PC-9 (cell line): Measurements from ENCODE around the gene WDR59. TPM values are rescaled to one million over a fixed set of nuclear protein-coding genes. Genes with fewer than 3 reads are reported as not detected.

Source experiments
- BruUV-seq: library from RNA; stranded (reverse); fragments of 400-500 nt; replicated peaks from 2 replicates; lab custom pipeline; 2021; lab: Mats Ljungman, UMichigan
- CTCF ChIA-PET: fragments of 300-600 bp; sonication (Branson Sonifier 250); formaldehyde crosslinking; loops from one replicate; lab custom pipeline; 2022; ENCODE audit warnings: antibody characterized with exemption; lab: Charles Lee
- POLR2A ChIA-PET: fragments of 300-600 bp; sonication (Branson Sonifier 250); formaldehyde crosslinking; loops from one replicate; lab custom pipeline; 2022; ENCODE audit warnings: antibody characterized with exemption; ENCODE audit not compliant: unreplicated experiment; lab: Charles Lee
- DNase-seq, 2 experiments: peaks; one replicate each; pipeline versions ENCODE4 v3.0.0 to v3.0.0-alpha.2; 2015 to 2022; ENCODE audit warnings: mixed read lengths in 1 of 2
- H2AFZ ChIP-seq: fragments of 200-600 bp; sonication (generic); 2 replicates; pipeline ENCODE4 v1.8.1; 2017; ENCODE audit warnings: antibody characterized with exemption
- H3F3A ChIP-seq: fragments of 200-600 bp; sonication (generic); 2 replicates; pipeline ENCODE4 v1.8.1; 2017; ENCODE audit warnings: antibody characterized with exemption, mild to moderate bottlenecking, low read depth; ENCODE audit not compliant: insufficient read depth
- H3K27ac ChIP-seq: fragments of 200-600 bp; sonication (generic); 2 replicates; pipeline ENCODE4 v1.6.1; 2016; ENCODE audit warnings: mixed run types
- H3K27me3 ChIP-seq: fragments of 200-600 bp; sonication (generic); 2 replicates; pipeline ENCODE4 v1.6.1; 2016; ENCODE audit warnings: low read depth, mixed run types; ENCODE audit not compliant: insufficient read depth
- H3K36me3 ChIP-seq: fragments of 200-600 bp; sonication (generic); 2 replicates; pipeline ENCODE4 v1.6.1; 2016; ENCODE audit warnings: low read depth, mixed run types
- H3K4me1 ChIP-seq: fragments of 200-600 bp; sonication (generic); replicated peaks from 2 replicates; pipeline ENCODE4 v1.6.1; 2016; ENCODE audit warnings: mixed run types; ENCODE audit not compliant: insufficient read depth
- H3K4me2 ChIP-seq: fragments of 200-600 bp; sonication (generic); 2 replicates; pipeline ENCODE4 v1.6.1; 2017; ENCODE audit warnings: mixed run types
- H3K4me3 ChIP-seq: fragments of 200-600 bp; sonication (generic); 2 replicates; pipeline ENCODE4 v1.6.1; 2016; ENCODE audit warnings: mixed run types
- H3K79me2 ChIP-seq: fragments of 200-600 bp; sonication (generic); 2 replicates; pipeline ENCODE4 v1.6.1; 2017; ENCODE audit warnings: low read depth, mixed run types
- H3K9me2 ChIP-seq: fragments of 200-600 bp; sonication (generic); 2 replicates; pipeline ENCODE4 v1.8.1; 2017; ENCODE audit warnings: mild to moderate bottlenecking; ENCODE audit not compliant: insufficient read depth
- H3K9me3 ChIP-seq: fragments of 200-600 bp; sonication (generic); 2 replicates; pipeline ENCODE4 v1.8.1; 2016; ENCODE audit warnings: low read depth; ENCODE audit not compliant: insufficient read depth
- H4K20me1 ChIP-seq: fragments of 200-600 bp; sonication (generic); 2 replicates; pipeline ENCODE4 v1.8.1; 2017; ENCODE audit not compliant: insufficient read depth
- EZH2 ChIP-seq: fragments of 200-600 bp; sonication (generic); IDR thresholded peaks from 2 replicates; pipeline ENCODE4 v1.8.0; 2017; ENCODE audit warnings: antibody characterized with exemption, low read depth
- intact Hi-C: fragments of 100-400 bp; cut with micrococcal nuclease; formaldehyde crosslinking; loops from one replicate; pipeline ENCODE4 v1.10.0; 2022; ENCODE audit not compliant: unreplicated experiment
- total RNA-seq: library from RNA; stranded (reverse); gene quantifications from 2 replicates; pipeline ENCODE4 v1.2.3, GENCODE V29; 2021
- TF ChIP-seq, protein P1 (sequence below): fragments of 200-600 bp; sonication (generic); conservative IDR thresholded peaks from 2 replicates; pipeline ENCODE4 v1.6.1; 2017; ENCODE audit warnings: mixed run types, antibody characterized with exemption, mild to moderate bottlenecking, moderate library complexity

Gene WDR59
- total RNA-seq, 1 experiment from 2014 or later, result 97.1 TPM

DNA sequence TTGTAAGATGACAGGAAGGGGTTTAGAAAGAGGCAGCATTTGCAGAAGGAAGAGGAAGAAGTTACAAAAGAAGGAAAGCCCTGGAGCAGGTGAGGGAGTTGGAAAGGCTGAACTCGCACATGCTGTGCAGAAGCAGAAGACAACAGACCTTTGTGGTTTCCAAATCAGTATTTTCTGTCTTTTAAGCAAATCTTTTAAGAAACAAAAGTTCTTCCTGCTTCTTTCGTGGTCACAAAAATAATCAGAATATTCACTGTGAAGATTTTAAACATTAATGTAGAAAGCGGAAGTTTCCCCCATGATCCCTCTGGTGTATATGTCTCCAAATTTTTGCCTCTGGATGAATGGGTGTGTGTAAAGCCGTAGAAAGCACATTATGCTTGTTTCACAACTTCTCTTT, 39.7 kb upstream of the WDR59 start:
- peaks cover 92% of the 10 kb centered on the region for H3K79me2 ChIP-seq
- H2AFZ ChIP-seq, result no peak overlapping the region
- CTCF ChIA-PET, result no interaction called here
- H3K4me1 ChIP-seq, result peaks cover 50% of the 10 kb centered on the region
- peaks cover 12% of the 10 kb centered on the region; the same call in 1 of the 2 replicates for H3K36me3 ChIP-seq
- H3K4me3 ChIP-seq, result no peak overlapping the region
- no peak for DNase-seq
- H4K20me1 ChIP-seq, result no peaks in the 10 kb centered on the region
- H3K4me2 ChIP-seq, result no peak overlapping the region
- POLR2A ChIA-PET, result no interaction called here
- TF ChIP-seq EZH2, result no peak
- TF ChIP-seq, protein P1, sequence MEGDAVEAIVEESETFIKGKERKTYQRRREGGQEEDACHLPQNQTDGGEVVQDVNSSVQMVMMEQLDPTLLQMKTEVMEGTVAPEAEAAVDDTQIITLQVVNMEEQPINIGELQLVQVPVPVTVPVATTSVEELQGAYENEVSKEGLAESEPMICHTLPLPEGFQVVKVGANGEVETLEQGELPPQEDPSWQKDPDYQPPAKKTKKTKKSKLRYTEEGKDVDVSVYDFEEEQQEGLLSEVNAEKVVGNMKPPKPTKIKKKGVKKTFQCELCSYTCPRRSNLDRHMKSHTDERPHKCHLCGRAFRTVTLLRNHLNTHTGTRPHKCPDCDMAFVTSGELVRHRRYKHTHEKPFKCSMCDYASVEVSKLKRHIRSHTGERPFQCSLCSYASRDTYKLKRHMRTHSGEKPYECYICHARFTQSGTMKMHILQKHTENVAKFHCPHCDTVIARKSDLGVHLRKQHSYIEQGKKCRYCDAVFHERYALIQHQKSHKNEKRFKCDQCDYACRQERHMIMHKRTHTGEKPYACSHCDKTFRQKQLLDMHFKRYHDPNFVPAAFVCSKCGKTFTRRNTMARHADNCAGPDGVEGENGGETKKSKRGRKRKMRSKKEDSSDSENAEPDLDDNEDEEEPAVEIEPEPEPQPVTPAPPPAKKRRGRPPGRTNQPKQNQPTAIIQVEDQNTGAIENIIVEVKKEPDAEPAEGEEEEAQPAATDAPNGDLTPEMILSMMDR, result no peak
- no peaks in the 10 kb centered on the region for H3K9me2 ChIP-seq
- intact Hi-C loops, result no loop called here
- peaks cover 10% of the 10 kb centered on the region for H3F3A ChIP-seq
- BruUV-seq, result no TSS peak
- no peak overlapping the region for H3K27ac ChIP-seq
- peaks cover 16% of the 10 kb centered on the region; the same call in 1 of the 2 replicates for H3K9me3 ChIP-seq
- H3K27me3 ChIP-seq, result no peaks in the 10 kb centered on the region

DNA sequence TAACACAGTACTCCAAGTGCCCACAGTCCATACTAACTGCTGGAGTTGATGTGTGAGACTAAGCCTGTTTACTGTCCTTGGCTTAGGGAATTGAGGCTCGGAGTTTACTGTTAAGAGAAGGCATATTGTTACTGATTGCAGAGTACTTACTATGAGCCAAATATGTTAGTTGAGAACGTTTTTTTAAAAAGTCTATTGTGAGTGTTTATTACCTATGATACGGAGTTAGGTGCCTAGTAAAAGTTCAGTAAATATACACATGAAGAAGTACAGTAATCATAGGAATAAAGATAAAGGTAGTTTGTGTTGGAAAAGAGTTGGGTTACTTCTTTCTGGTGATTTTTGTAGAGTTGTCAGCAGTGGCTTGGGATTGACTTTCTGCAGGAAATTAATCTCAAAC, 39.3 kb upstream of the WDR59 start:
- H3K27ac ChIP-seq, result no peak overlapping the region
- no peaks in the 10 kb centered on the region for H3K9me2 ChIP-seq

DNA sequence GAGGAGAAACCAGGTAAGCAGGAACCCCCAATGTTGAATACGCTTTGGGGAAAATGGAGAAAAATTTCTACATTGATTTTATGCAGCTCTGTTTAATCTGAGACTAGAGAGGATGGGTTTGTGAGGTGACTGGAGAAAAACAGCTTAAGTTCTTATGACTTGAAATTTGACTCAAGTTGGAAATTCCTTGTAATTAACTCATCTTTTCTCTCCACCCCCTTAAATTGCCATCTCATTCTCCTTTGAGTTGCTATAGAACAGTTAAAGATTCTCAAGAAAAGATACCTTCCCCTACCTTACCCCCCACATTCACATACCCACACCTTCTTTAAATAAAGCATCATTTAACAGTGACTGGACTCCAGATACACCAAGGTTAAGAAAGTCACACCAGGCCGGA, 38.1 kb upstream of the WDR59 start:
- BruUV-seq, result no TSS peak
- Histone ChIP-seq H4K20me1 (no peaks in the 10 kb centered on the region), H3K9me2 (no peaks in the 10 kb centered on the region), H3K4me1 (peaks cover 46% of the 10 kb centered on the region), H3K9me3 (peaks cover 16% of the 10 kb centered on the region), H3K27me3 (no peaks in the 10 kb centered on the region), H3K27ac (no peak overlapping the region), H3K4me2 (no peak overlapping the region), H3F3A (peaks cover 1% of the 10 kb centered on the region; the same call in 1 of the 2 replicates), H2AFZ (no peak overlapping the region), H3K36me3 (peaks cover 12% of the 10 kb centered on the region; the same call in 1 of the 2 replicates), H3K79me2 (peaks cover 93% of the 10 kb centered on the region), H3K4me3 (no peak overlapping the region)
- POLR2A ChIA-PET, result no interaction called here
- DNase-seq, result no peak
- TF ChIP-seq, protein P1, result no peak
- TF ChIP-seq EZH2, result no peak
- CTCF ChIA-PET, result interaction anchor here (0.5 kb wide), 1 partner anchor 356 kb away, joined by 3 read pairs; the partner anchor contains the start of gene RFWD3
- intact Hi-C loops, result no loop called here

More for the DNA sequence above, 39.3 kb upstream of the WDR59 start:
- DNase-seq, result no peak
- Histone ChIP-seq H3K4me1 (peaks cover 46% of the 10 kb centered on the region), H3F3A (peaks cover 7% of the 10 kb centered on the region), H3K4me2 (no peak overlapping the region), H2AFZ (no peak overlapping the region), H3K27me3 (no peaks in the 10 kb centered on the region), H3K79me2 (peaks cover 92% of the 10 kb centered on the region), H3K36me3 (peaks cover 12% of the 10 kb centered on the region; the same call in 1 of the 2 replicates), H3K9me3 (peaks cover 16% of the 10 kb centered on the region; the same call in 1 of the 2 replicates), H3K4me3 (no peak overlapping the region), H4K20me1 (no peaks in the 10 kb centered on the region)
- TF ChIP-seq, protein P1, result no peak
- TF ChIP-seq EZH2, result no peak
- BruUV-seq, result no TSS peak
- ChIA-PET CTCF (no interaction called here), POLR2A (no interaction called here)
- intact Hi-C loops, result no loop called here
